Measurements from ENCODE around the gene FLRT1. TPM values are rescaled to one million over a fixed set of nuclear protein-coding genes. Genes with fewer than 3 reads are reported as not detected.
A peak's percentile ranks its signal among the peaks of the same experiment; 100 is the strongest.

The FLRT1 gene
- total RNA-seq, 2 donors from 2014 or later: 0.67 to 1.7 TPM

DNA sequence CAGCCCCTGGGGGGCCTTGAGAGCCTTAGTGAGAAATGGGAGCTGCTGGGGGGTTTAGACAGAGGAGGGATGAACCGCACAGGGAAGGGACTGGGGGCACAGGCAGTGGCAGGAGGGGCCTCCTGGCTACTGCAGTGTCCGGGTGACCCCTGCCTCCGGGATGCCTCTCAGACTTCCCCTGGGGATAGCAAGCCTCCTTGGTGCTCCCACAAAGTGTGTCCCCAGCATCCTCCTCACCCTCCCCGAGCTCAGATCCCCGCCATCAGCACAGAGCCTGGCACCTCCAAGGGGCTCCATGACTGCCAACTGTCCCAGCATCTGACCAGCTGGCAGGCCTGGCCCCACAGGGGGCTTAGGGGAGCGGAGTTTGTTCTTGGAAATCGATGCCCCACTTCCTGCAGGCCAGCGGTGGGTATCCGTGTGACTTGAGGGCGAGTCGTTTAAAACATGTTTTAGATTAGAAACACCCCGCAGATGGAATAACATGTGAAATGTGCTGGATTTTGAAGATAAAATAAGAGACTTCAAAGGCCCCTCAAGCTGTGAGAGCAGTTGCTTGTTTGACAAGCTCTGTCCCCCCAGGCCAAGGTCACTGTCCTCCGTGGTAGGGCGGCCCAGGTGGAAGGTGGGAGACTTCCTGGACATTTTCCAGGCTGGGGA is 13.5 kb upstream of the FLRT1 start:
- H3K9me3 ChIP-seq: no peaks in the 10 kb centered on the region
- no peak overlapping the region for H3K4me3 ChIP-seq
- no peaks in the 10 kb centered on the region for H3K36me3 ChIP-seq
- H3K4me1 ChIP-seq: peaks cover 0 to 32% of the 10 kb centered on the region in 2 donors
- DNase-seq (ENCODE audit: low spot score): no peak
- no peaks in the 10 kb centered on the region for H3K27me3 ChIP-seq
- TF ChIP-seq, protein P1, sequence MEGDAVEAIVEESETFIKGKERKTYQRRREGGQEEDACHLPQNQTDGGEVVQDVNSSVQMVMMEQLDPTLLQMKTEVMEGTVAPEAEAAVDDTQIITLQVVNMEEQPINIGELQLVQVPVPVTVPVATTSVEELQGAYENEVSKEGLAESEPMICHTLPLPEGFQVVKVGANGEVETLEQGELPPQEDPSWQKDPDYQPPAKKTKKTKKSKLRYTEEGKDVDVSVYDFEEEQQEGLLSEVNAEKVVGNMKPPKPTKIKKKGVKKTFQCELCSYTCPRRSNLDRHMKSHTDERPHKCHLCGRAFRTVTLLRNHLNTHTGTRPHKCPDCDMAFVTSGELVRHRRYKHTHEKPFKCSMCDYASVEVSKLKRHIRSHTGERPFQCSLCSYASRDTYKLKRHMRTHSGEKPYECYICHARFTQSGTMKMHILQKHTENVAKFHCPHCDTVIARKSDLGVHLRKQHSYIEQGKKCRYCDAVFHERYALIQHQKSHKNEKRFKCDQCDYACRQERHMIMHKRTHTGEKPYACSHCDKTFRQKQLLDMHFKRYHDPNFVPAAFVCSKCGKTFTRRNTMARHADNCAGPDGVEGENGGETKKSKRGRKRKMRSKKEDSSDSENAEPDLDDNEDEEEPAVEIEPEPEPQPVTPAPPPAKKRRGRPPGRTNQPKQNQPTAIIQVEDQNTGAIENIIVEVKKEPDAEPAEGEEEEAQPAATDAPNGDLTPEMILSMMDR (IDR thresholded peaks at IDR 0.05): no peak
- peak overlapping the region in 1 of 2 donors; percentile 22 for H3K27ac ChIP-seq

DNA sequence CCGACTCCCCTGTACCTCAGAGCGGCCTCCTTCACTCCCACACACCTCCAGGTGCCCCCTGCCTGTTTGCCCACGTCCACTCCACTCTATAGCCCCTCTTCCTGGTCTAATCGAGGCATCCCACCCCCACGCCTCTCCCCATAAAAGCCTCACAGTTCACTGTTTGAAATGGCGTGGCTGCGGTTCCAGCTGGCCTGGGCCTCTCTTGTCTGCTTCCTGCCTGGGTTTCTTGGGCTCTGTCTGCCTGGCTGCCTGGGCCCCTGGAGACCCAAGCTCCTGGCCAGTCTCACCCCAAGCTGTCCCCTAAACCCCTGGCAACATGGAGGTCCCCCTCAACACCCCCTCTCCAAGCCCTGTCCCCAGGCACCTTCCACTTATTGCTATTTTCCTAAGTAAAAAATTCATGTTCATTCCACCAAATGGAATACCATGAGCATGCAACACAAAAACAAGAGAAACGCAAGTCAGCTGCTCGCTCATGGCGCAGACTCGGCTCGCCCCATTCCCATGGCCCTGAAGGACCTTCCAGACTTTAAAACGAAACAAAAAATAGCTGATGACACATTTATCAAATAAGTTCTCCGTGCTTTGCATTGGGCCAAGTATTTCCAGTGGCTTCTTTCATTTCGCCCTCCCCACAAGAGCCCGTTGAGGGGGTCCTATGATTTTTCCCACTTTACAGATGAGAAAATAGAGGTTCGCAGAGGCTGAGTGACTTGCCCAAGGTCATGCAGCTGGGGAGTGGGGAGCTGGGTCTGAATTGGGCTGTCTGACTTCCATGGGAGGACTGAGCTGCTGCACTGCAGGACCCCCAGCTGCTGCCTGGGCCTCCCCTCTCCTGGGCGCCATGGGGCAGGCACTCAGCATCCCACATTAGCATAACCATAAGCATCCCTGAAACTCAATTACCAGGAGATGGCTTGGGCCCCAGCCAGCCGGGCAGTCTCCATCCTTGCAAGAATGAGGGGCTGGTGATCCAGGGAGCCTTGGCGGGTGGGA is 11.7 kb upstream of the FLRT1 start:
- no peaks in the 10 kb centered on the region for H3K36me3 ChIP-seq
- TF ChIP-seq, protein P1 (IDR thresholded peaks at IDR 0.05): no peak
- H3K4me3 ChIP-seq: no peak overlapping the region
- no peaks in the 10 kb centered on the region for H3K9me3 ChIP-seq
- H3K27ac ChIP-seq: peak overlapping the region; percentile 10 to 47
- DNase-seq (ENCODE audit: low spot score): no peak
- H3K27me3 ChIP-seq: no peaks in the 10 kb centered on the region
- H3K4me1 ChIP-seq: peaks cover 0 to 29% of the 10 kb centered on the region in 2 donors

DNA sequence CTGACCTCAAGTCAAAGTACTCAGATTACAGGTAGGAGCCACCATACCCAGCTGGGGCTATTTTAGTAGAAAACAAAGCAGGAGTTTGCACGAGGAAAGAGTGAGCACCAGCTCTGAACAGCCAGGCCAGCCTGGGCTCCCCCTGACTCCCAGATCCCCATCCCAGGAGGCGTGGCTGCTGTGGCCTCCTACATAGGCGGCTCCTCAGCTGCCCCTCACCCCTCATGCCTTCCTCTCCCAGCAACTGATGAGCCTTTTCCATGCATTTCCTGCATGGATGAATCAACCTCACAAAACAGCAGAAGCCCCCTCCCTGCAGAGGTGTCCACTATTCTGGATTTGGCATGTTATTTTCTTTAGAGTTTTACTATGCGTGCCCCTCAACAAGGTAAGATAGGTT is 10.5 kb upstream of the FLRT1 start:
- no peak overlapping the region for H3K4me3 ChIP-seq
- TF ChIP-seq, protein P1 (IDR thresholded peaks at IDR 0.05): no peak
- H3K9me3 ChIP-seq: no peaks in the 10 kb centered on the region
- H3K4me1 ChIP-seq: peaks cover 0 to 21% of the 10 kb centered on the region in 2 donors
- no peaks in the 10 kb centered on the region for H3K36me3 ChIP-seq
- H3K27ac ChIP-seq: no peak overlapping the region
- no peak for DNase-seq (ENCODE audit: low spot score)
- no peaks in the 10 kb centered on the region for H3K27me3 ChIP-seq

DNA sequence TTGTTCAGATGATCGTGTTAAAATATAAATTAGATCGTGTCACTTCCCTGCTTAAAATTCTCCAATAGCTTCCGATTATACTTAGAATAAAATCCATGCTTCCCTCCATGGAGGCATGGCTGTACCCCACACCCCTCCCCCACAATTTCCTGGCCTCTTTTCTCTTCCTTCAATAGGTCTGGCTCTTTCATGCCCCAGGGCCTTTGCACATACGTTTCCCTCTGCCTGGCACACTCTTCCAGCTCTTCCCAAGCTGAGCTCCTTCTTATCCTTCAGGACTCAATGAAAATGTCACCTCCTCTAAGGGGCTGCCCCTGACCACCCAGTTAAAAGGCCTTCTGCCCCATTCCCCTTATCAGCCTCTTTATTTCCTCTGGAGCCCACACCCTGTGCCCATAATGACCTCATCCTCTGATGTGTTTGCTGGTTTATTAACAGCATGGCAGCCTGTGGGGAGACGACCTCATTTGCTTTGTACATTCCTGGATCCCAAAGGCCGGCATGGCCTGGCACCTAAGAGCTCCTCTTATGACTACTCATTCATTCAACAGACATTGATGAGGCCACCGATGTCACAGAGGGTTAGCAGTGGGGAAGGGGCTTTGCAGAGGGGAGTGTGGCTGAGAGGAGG is 9.0 kb upstream of the FLRT1 start:
- Histone ChIP-seq H3K4me3 (no peak overlapping the region), H3K27ac (no peak overlapping the region), H3K27me3 (no peaks in the 10 kb centered on the region), H3K9me3 (no peaks in the 10 kb centered on the region), H3K36me3 (no peaks in the 10 kb centered on the region), H3K4me1 (peaks cover 0 to 14% of the 10 kb centered on the region in 2 donors)
- TF ChIP-seq, protein P1 (IDR thresholded peaks at IDR 0.05): no peak
- DNase-seq (ENCODE audit: low spot score): no peak

DNA sequence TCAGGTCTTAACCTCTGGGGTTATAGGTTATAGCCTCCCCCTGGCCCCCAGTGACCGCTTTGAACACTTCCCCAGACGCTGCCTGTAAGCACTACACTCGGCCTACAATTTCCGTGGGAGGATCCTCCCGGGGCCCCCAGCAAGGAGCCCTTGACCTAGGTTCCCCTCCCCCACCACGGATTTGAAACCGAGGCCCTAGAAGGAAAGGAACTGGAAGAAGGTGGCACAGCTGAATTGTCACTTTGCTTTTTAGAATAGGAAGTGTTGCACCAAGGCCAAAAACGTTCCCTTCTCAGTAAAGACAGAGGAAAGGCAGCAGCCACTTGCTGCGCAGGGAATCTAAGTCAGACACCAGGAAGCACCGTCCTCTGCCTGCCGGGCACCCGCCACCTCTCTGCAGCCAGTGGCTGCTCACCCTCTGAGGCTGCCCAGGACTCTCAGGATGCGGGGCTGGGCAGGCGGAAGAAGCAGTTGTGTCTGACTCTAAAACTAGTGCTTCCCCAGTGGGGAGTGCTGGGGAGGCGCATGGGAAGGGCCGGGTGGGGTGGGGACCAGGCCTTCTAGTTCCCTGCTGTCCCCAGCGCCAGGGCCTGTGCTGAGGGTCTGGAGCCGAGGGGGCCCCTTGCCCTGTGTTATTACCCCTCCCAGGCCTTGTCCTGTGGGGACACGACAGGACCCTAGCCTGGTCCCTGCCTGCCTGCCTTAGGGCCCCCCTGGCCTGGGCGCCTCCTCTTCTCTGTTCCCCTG is 7.9 kb upstream of the FLRT1 start:
- Histone ChIP-seq H3K4me1 (peaks cover 0 to 9% of the 10 kb centered on the region in 2 donors), H3K9me3 (no peaks in the 10 kb centered on the region), H3K4me3 (peak overlapping the region in 1 of 2 donors; percentile 13), H3K36me3 (no peaks in the 10 kb centered on the region), H3K27ac (no peak overlapping the region), H3K27me3 (no peaks in the 10 kb centered on the region)
- DNase-seq (ENCODE audit: low spot score): no peak
- TF ChIP-seq, protein P1 (IDR thresholded peaks at IDR 0.05): no peak
